Mesothelial cell of epicardium (in vitro differentiated cells): Measurements from ENCODE around the gene MSL2. TPM values are rescaled to one million over a fixed set of nuclear protein-coding genes. Genes with fewer than 3 reads are reported as not detected.

Source experiments
- DNase-seq, 2 experiments: peaks; one replicate each; pipeline ENCODE4 v3.0.0; 2021; ENCODE audit warnings: low spot score in 2 of 2; ENCODE audit not compliant: unreplicated experiment in 2 of 2
- H3K27ac Mint-ChIP-seq: 2 replicates; pipeline ENCODE4 v1.8.0; 2021; ENCODE audit warnings: mixed read lengths
- H3K27me3 Mint-ChIP-seq: 2 replicates; pipeline ENCODE4 v1.8.0; 2021; ENCODE audit warnings: low read depth, mixed read lengths
- H3K36me3 Mint-ChIP-seq: 2 replicates; pipeline ENCODE4 v1.8.0; 2021; ENCODE audit warnings: mixed read lengths
- H3K4me1 Mint-ChIP-seq: 2 replicates; pipeline ENCODE4 v1.8.0; 2021; ENCODE audit warnings: mixed read lengths
- H3K4me3 Mint-ChIP-seq: 2 replicates; pipeline ENCODE4 v1.8.0; 2021; ENCODE audit warnings: mild to moderate bottlenecking, moderate library complexity, mixed read lengths
- H3K9me3 Mint-ChIP-seq: 2 replicates; pipeline ENCODE4 v1.8.0; 2021; ENCODE audit warnings: mixed read lengths
- total RNA-seq: library from RNA; stranded (reverse); gene quantifications from 3 replicates; pipeline ENCODE4 v1.2.1, GENCODE V29; 2021
- TF ChIP-seq, protein P1 (sequence below): fragments of 200-600 bp; sonication (generic); IDR thresholded peaks from one replicate; pipeline ENCODE4 v1.5.0; 2021; ENCODE audit warnings: antibody characterized with exemption; ENCODE audit not compliant: unreplicated experiment

Gene MSL2
- total RNA-seq, 1 donor from 2014 or later: 43.2 TPM

DNA sequence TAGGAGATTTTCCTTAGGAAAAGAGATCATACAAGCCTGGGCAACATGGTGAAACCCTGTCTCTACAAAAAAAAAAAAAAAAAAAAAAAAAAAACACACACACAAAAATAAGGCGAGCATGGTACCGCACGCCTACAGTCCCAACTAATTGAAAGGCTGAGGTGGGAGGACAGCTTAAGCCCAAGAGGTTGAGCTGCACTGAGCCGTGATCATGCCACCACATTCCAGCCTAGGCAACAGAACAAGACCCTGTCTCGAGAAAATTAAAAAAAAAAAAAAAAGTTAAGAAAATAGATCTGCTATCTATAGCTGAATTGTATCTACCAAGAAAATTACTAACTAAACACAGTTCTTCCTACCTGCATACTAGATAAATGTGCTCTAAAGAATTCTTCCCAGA lies 7.1 kb downstream of the MSL2 start:
- Mint-ChIP-seq H3K27ac (peak overlapping the region; percentile 71), H3K4me3 (no peak overlapping the region), H3K27me3 (no peaks in the 10 kb centered on the region), H3K4me1 (peaks cover 54% of the 10 kb centered on the region), H3K36me3 (peaks cover 6% of the 10 kb centered on the region), H3K9me3 (no peaks in the 10 kb centered on the region)
- no peak for DNase-seq
- TF ChIP-seq, protein P1, sequence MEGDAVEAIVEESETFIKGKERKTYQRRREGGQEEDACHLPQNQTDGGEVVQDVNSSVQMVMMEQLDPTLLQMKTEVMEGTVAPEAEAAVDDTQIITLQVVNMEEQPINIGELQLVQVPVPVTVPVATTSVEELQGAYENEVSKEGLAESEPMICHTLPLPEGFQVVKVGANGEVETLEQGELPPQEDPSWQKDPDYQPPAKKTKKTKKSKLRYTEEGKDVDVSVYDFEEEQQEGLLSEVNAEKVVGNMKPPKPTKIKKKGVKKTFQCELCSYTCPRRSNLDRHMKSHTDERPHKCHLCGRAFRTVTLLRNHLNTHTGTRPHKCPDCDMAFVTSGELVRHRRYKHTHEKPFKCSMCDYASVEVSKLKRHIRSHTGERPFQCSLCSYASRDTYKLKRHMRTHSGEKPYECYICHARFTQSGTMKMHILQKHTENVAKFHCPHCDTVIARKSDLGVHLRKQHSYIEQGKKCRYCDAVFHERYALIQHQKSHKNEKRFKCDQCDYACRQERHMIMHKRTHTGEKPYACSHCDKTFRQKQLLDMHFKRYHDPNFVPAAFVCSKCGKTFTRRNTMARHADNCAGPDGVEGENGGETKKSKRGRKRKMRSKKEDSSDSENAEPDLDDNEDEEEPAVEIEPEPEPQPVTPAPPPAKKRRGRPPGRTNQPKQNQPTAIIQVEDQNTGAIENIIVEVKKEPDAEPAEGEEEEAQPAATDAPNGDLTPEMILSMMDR: no peak

DNA sequence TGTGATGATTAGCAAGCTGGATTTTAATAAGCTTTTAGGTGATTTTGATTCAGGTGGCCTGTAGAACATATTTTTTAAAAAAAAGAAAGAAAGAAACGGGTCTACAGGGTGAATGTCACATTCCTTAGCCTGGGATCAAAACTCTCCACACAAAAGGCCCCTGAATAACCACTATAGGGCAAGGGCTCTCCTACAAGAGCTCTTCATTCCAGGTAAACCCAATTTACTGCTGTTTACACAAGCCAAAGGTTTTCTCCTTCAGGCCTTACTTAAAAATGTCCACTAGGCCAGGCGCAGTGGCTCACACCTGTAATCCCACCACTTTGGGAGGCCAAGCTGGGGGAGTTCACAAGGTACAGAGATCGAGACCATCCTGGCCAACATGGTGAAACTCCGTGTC lies 8.3 kb downstream of the MSL2 start:
- no peak for DNase-seq
- H3K9me3 Mint-ChIP-seq: no peaks in the 10 kb centered on the region
- no peaks in the 10 kb centered on the region for H3K27me3 Mint-ChIP-seq
- TF ChIP-seq, protein P1: no peak
- peaks cover 43% of the 10 kb centered on the region for H3K4me1 Mint-ChIP-seq
- H3K4me3 Mint-ChIP-seq: no peak overlapping the region
- peaks cover 6% of the 10 kb centered on the region for H3K36me3 Mint-ChIP-seq
- peak overlapping the region; percentile 71 for H3K27ac Mint-ChIP-seq

DNA sequence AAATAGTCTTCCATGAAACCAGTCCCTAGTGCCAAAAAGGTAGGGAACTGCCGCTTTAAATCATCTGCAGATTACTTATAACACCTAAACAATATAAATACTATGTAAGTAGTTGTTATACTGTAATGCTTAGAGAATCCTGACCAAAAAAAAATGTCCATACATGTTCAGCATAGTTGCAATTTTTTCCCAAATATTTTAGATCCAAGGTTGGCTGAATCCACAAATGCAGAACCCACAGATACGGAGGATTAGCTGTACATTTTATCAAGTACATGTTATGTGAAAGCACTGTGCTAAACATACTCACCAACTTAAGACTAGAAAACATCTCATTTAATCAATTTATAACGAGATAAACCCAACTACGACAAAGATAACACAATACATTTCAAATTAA lies 9.3 kb downstream of the MSL2 start:
- H3K36me3 Mint-ChIP-seq: peaks cover 6% of the 10 kb centered on the region
- peak overlapping the region; percentile 60 for H3K27ac Mint-ChIP-seq
- no peaks in the 10 kb centered on the region for H3K27me3 Mint-ChIP-seq
- H3K9me3 Mint-ChIP-seq: no peaks in the 10 kb centered on the region
- no peak for DNase-seq
- TF ChIP-seq, protein P1: no peak
- no peak overlapping the region for H3K4me3 Mint-ChIP-seq
- peaks cover 42% of the 10 kb centered on the region for H3K4me1 Mint-ChIP-seq

DNA sequence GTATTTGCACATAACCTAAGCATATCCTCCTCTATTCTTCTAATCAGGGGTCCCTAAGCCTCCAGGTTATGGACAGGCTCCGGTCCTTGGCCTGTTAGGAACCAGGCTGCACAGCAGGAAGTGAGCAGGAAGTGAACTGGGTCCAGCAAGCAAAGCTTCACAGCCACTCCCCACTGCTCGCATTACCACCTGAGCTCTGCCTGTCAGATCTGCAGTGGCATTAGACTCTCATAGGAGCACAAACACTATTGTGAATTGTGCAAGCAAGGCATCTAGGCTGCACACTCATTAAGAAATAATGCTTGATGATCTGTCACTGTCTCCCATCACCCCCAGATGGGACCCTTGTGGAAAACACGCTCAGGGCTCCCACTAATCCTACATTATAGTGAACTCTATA lies 9.8 kb downstream of the MSL2 start:
- H3K4me3 Mint-ChIP-seq: no peak overlapping the region
- H3K27ac Mint-ChIP-seq: peak overlapping the region; percentile 65
- no peak for DNase-seq
- H3K27me3 Mint-ChIP-seq: no peaks in the 10 kb centered on the region
- TF ChIP-seq, protein P1: no peak
- peaks cover 37% of the 10 kb centered on the region for H3K4me1 Mint-ChIP-seq
- no peaks in the 10 kb centered on the region for H3K9me3 Mint-ChIP-seq
- peaks cover 6% of the 10 kb centered on the region for H3K36me3 Mint-ChIP-seq

DNA sequence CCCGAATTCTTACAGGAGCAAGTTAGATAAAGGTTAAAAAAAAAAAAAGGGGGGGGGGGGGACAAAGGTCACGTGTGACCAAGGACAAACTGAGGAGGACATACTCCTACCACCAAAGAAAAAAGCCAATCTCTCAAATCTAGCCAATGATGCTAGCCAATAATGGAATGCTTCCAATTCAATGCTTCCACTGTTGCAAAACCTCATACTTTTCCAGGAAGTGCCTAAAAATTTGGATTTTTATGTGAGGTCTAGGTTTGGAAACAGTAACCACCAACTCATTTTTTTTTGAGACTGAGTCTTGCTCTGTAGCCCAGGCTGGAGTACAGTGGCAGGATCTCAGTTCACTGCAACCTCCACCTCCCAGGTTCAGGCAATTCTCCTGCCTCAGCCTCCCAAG lies 11.4 kb downstream of the MSL2 start:
- DNase-seq: no peak

More for the DNA sequence above, 11.4 kb downstream of the MSL2 start:
- H3K9me3 Mint-ChIP-seq: no peaks in the 10 kb centered on the region
- H3K4me3 Mint-ChIP-seq: no peak overlapping the region
- H3K27me3 Mint-ChIP-seq: no peaks in the 10 kb centered on the region
- no peaks in the 10 kb centered on the region for H3K36me3 Mint-ChIP-seq
- H3K4me1 Mint-ChIP-seq: peaks cover 34% of the 10 kb centered on the region
- no peak overlapping the region for H3K27ac Mint-ChIP-seq
- TF ChIP-seq, protein P1: no peak
